NCI-H1092 (cell line): ENCODE results near the gene PNPLA3.

Experiments
- DNase-seq: peaks from one replicate; lab custom pipeline; 2025; lab: John Stamatoyannopoulos, UW

Gene PNPLA3

DNA sequence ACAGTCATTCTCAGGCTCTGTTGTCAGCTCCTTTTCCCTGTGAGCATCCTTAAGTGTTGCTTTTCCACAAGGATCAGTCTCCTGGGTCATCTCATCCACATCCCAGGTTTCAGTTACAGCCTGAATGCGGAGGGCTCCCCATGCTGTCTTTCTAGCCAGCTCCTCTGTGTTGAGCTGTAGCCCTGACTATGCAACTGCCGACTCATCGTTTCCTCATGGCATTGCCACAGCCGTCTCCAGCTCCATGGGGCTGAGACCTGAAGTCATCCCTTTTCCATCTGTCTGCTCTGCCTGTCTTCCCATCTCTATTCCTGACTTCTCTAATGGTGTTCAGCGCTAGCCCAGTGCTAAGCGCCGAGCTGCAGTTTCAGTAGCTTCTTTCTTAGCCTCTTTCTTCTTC is 43.5 kb downstream of the PNPLA3 start:
- DNase-seq: no peak

DNA sequence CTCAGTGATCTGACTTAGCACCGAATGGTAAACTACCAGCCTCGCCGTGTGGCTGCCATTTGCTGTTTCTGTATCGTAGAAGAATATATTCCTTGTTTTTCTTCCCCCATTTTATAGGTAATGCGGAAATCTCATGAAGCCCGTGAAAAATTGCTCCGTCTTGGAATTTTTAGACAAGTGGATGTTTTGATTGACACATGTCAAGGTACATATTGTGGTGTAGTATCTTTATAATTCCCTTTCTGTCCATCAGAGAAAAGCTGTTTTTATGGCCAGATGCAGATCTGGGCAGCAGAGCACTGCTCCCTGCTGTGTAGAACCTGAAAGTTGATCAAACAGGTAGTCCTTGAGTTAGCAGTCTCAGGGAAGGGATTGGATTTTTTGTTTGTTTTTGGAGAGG is 45.0 kb downstream of the PNPLA3 start:
- DNase-seq: no peak

DNA sequence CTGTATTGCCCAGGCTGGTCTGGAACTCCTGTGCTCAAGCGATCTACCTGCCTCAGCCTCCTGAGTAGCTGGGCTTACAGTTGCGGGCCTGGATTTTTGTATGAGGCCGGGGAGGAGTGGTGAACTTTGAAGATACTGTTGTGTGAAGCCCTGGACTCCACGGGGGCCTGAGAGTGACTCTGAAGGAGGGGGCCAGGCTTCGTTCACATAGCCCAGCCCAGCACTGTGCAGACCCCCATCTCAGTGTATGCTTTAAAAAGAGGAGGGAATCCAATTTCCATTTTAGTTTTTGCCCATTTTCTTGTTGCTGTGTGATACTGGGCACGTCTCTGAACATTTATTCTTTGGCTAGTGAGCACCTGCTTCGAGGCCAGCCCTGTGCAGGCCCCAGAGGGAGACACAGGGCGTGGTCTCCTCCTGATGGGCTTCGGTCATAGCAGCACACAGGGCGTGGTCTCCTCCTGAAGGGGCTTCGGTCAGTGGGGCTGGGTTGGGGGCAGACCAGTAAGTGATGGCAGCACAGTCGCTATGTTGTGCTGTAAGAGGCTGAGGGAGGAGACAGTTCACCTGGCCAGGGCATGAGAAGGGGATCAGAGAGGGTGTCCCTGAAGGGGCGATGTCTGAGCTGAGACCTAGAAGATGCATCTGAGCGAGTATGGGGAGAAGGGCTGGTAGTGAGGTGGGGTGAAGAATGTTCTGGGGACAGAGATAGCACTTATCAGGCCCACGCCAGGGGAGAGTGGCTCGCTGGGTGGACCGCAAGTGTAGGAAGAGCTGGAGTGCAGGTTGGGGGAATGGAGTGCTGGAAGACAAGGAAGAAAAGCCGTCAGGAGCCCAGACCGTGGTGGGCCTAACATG is 45.6 kb downstream of the PNPLA3 start:
- no peak for DNase-seq

DNA sequence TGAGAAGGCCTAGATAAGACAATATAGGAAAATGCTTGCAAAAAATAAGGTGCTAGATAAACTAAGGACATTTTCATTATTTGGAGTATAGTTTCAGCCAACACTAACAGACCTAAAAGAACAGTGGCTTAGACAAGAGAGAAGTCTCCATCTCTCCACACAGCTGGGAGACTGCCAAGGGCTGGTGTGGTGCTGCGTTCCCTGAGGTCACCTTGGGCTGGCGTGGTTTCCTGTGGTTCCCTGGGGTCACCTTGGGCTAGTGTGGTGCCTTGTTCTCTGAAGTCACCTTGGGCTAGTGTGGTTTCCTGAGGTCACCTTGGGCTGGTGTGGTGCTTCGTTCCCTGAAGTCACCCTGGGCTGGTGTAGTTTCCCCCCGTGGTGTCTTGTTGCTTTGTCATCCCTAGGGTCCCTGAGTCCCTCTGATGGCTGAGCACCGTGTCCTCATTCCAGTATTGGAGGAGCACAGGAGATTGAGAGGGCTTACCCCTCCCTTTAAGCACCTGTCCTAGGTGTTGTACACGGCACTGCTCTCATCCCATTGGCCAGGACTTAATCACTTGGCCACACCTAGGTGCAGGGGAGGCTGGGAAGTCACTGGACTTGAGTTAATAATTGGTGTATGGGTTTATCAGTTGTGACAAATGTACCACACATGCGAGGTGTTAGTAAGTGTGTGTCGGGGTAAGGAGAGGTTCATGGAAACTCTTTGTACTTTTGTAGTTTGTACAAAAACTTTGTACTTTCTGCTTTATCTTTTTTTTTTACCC is 46.6 kb downstream of the PNPLA3 start:
- DNase-seq: no peak

DNA sequence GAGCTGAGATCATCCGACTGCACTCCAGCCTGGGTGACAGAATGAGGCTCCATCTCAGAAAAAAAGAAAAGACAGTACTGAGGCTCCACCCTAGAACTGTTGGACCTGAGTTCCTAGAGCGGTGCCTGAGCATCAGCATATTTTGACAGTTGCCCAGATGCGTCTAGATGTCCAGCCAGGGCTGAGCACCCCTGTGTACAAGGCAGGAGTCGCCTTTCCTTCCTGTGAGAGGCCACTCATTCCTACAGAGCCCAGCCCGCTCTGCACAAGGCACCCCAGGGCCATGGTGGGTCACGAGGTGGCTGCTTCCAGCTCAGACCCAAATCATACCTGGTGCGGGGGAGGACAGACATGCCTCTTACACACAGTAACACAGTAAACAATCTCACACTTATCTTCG is 47.5 kb downstream of the PNPLA3 start:
- no peak for DNase-seq

DNA sequence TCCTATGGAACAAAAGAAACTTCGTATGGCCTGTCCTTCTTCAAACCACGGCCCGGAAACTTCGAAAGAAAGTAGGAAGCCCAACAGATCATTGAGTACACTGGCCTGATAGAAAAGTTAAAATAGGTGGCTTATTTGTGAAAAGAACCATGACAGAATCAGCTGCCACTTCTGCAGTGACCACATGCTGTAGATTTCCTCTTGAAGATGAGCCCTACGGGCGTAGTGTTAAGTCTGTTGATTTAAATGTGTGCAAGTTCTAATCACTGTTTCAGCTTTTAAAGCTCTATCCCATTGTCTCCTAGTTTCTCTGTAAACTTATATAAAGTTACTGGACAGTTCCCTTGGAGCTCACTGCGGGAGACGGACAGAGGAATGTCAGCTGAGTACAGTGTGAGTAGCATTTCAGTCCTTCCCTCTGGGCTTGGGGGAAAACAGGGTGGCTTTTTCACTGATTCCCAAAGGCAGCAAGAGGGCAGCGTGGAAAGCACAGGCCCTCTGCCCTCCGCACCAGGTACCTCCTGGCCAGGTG is 49.4 kb downstream of the PNPLA3 start:
- DNase-seq: no peak

DNA sequence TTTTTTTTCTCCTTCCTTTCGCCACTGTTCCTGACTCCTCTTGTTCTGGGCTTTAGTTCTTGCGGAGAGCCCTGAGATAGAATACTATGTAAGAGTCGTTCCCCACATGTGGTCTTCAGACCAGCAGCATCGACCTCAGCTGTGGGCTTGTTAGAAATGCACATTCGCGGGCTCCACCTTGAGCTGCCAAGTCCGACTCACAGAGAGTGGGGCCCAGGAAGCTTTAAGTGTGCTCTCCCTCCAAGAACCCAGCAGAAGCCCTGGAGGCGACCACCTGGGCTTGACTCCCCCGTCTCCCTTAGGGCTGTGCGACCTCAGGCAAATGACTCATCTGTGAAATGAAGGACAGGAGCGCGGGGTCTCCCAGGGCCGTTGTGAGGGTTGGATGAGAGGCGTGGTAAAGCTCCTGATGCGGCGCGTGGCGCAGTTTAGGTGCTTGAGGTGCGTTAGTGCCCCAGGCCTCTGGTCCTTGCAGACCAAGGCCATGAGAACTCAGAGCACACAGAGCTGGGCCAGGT is 50.5 kb downstream of the PNPLA3 start:
- no peak for DNase-seq

DNA sequence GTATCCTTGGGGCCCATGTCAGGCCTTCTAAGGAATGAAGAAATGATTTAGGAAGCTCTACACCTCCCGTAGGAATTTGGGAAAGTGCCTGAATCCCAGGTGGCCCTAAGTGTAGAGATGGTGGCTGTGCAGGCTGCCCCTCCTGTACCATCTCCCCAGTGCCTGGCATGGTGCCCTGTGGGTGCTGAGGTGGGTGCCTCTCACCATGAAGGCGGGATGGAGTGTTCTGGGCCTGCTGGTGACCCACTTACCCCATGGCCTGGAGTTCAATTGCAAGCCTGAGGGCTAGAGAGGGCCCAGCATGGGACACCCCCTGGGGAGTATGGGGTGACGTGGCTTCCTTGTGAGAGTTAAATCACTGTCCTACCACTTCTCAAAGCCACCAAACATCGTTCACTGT is 51.4 kb downstream of the PNPLA3 start:
- no peak for DNase-seq

DNA sequence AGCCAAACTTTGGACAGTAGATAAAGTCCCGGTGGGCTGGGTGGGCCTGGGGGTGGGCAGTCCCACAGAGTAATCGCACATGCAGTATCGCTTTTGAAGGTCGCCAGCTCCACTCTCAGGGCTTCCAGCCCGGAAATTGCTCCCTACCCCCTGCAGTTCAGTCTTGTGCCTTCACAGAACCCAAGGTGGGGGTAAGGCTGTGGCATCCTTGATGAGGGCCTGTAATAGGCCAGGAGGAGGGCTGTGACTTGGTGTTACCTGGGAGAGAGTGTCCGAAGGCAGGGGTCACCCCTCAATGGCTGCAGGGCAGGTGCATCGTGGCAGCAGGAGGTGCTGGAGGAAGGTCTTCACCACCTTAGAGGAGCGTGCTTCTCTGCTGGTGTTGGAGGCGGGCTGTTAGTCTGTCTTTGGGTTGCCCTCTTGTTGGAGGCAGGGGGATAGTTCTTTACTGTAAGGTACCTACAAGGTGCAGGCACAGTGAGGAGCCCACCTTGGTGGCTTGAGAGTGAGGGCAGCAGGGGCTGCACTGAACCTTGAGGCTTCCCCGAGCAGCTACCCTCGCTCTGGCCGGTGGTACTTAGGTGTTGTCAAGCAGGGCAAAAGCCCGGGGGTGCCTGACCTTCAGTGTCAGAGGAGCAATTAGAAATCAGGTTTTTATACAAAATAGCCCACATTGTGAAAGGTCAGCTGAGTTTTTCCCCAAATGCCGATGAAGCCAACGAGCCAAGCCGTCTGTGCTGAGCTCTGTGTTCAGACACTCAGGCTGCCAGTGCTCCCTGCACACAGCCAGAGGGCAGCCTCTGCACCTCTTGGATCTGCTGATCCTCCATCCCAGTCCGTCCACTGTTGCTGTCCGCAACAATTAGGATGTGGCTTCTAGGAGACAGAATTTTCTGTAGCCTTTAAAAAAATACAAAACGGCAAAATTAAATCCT is 53.5 kb downstream of the PNPLA3 start:
- DNase-seq: no peak

DNA sequence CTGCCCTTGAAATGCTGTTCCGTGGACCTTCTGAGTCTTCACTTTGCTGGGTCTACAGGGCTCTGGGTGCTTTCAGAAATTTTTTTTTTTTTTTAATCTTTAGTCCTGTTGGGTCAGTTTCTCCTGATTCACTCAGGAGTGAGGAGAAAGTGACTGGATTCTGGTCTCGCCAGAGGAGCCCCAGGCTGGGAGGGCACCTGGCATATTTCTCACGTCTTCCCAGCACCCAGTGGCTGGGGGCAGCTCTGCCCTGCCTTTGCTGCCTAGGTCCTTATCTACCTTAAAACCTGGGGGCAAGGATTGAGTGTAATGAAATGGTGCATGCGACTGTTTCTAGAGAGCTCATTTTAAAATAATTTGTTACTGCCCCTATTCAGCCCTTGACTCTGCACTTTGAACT is 55.0 kb downstream of the PNPLA3 start:
- DNase-seq: no peak

DNA sequence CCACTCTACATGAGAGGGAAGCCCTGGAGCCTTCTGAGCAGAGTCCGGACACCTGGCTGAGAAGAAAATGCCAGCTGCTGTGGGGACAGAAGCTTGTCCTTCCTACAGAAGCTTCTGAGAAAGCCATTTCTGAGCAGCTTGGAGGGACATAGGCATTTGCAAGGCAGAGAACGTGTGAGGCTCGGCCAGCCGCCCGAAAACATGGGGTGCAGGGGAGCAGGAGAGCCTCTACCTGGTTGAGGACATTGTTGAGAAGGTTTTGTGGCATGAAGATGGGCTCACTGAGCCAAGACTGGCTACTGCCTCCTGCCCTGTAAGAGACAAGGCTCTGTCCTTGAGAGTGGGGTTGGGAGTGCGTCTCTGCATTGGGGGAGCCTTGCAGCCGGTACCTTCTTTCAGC is 57.0 kb downstream of the PNPLA3 start:
- DNase-seq: no peak

DNA sequence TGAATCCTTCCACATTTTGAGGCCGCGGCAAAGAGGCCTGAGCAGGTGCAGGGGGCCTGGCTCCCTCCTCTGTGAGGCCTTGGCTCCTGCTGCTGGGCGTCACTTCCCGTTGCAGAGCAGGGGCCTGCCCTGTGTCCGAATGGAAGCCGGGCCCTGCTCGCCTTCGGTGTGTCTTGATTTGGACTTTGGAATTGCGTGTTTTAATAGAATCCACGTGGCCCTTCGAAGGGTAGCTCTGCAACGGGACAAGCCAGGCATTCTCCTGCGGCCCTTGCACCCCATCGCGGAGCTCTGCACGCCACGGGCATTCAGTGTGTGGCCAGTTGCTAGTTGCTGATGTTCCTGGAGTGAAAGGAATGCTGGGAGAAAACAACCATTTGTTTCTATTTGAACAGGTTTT is 57.4 kb downstream of the PNPLA3 start:
- DNase-seq: no peak

DNA sequence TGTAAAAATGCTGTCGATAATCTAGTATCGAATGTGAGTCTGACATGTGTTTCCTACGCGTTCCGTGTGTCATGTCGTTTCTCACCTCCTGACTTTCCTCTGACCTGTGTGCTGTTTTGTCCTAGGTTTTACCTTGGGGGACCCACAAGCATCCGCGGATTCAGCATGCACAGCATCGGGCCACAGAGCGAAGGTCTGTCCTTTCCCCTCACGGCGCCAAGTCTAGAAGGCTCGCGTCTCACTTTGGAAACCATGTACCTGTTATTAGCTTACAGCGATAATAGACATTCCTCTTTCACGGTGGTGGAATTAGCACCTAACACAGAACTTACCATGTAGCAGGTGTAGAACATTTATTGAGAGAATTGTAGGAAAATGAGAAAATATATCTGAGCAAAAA is 60.2 kb downstream of the PNPLA3 start:
- DNase-seq: no peak

DNA sequence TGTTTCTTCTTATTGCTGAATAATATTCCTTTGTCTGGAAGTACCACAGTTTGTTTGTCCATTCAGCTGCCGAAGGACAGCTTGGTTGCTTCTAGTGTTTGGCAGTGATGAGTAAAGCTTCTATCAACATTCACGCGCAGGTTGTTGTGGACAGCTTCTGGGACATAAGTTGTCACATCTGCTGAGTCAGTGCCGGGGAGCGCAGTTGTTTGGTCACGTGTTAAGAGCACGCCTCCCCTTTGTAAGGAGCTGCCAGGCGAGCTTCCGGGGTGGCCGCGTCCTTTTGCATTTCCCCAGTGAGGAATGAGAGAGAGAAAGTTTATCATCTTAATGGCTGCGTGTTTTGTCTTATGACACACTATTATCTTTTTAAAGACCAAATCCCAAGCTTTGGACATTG is 61.9 kb downstream of the PNPLA3 start:
- DNase-seq: no peak

DNA sequence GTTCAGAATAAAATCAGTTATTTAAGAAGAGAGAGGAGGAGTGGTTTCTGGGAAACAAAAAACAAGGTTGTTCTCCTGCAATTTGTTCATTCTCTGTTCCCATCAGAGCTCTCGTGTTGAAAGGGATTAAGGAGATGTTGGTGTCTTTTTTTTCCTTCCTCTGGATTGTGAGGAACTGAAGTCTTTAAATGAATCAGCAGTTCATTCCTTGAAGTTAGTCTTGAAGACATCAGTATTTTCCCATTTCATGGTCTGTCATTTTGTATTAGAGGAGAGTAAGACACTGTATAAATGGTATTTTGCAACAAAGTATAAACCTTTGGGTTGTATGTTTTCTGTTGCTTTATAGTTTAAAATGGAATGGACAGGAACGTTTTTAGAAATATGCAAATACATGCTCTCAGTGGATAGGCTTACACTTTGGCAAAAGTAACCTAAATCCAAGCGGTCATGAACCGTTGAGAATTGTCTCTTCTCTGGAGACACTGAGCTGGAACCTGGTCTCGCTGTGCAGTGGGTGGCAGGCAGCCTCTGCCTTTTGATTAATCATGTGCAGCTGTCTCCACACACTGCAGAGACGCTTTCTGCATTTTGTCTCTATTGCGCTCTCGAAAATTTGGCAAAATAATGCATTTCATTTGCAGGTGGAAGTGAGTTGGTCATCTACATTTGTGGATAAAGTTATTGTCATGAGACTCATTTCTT is 64.7 kb downstream of the PNPLA3 start:
- DNase-seq: no peak

DNA sequence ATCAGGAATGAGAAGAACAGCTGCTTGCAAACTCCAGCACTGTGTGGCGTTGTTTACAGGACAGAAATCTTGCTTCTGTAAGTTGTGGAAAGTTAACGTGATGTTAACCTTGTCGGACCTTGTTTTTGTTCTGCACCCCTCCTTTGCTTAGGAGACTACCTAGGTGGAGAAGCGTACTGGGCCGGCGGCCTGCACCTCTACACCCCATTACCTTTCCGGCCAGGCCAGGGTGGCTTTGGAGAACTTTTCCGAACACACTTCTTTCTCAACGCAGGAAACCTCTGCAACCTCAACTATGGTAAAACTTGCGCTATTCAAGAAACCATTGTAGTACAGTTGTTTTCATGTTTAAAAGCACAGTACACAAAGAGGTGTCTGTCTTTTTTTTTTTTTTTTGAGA is 65.4 kb downstream of the PNPLA3 start:
- DNase-seq: no peak

DNA sequence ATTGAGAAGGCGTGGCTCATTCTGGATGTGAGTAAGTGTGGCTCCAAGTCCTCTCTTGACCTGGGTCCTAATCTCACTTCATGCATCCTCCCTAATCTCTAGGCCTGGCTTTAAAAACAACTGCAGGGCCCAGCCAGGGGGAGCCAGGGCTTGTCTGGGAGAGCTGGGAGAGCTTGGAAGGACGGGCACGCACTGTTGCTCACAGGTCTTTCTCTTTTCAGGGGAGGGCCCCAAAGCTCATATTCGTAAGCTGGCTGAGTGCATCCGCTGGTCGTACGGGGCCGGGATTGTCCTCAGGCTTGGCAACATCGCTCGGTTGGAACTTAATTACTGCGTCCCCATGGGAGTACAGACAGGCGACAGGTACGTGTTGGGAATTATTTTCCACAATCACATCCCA is 66.4 kb downstream of the PNPLA3 start:
- no peak for DNase-seq

DNA sequence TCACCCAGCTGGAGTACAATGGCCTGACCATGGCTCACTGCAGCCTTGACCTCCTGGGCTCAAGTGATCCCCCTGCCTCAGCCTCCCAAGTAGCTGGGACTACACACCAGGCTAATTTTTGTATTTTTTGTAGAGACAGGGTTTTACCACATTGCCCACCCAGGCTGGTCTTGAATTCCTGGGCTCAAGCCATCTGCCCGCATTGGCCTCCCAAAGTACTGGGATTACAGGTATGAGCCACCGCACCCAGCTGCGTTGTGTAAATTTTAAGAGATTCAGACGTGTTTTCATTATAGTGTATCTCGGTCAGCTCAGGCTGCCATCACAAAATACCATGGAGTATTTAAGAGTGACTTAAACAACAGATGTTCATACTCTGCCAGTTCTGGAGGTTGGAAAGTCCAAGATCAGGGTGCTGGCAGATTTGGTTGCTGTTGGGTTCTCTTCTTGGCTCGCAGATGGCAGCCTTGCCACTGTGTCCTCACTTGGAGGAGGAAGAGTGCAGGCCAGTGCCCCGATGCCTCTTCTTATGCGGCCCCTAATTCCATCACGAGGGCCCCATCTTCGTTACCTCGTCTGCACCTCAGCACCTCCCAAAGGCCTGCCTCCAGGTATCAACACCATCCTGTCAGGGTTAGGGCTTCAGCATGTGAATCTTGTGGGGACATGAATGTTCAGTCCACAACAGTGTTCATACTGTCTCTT is 67.9 kb downstream of the PNPLA3 start:
- DNase-seq: no peak

DNA sequence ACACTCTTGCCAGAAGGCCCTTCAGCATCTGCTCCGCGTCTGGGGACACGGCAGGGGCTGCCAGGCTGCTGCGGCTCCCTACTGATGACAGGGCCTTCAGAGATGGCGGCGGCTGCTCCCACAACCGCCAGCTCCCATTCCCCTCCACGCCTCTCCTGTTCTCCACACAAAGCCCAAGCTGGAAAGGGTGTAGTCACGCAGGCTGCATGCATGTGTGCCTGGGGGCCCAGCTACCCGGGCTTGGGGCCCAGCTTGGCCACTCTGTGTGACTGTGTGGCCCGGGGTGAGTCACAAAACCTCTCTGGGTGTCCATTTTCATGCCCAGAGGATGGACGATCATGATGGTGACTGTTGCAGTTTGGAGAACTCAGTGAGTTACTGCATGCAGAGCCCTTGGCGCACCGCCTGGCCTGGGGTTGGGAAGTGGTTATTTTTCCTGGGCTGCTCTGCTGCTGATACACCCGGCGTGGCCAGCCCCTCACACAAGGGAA is 68.8 kb downstream of the PNPLA3 start:
- DNase-seq: no peak

DNA sequence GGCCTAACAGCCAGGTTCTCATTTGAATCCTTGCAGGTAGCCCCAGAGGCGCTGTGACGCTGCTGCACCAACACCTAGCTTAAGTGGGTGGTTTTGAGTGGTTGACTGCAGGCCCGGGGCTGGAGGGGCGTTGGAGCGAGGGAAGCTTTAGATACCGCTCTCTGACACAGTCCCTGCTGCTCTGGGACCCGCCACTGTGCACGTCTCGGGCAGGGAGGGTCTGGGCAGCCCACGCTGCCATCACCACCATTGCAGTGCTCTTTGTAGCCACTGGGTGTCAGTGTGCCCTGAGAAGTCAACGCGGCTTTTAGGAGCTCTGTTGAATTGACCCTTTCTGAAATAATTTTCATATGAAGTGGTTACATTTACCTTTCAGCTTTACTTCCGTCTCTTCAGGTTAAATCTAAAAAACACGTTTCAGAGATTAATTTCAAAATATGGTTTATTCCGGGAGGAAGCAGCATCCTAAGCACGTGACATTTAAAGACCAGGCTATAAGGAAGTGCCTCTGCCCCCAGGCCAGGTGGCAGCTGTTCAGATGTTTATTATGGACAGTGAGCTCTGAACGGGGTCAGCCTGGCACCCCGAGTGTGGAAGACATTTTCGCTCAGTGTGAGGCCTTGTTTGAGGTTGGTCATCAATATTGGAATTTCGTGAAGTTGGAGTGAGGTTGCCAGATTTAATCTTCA is 69.6 kb downstream of the PNPLA3 start:
- DNase-seq: no peak
